ENCODE results near the gene RPS18. TPM values are rescaled to one million over a fixed set of nuclear protein-coding genes. Genes with fewer than 3 reads are reported as not detected.
A peak's percentile ranks its signal among the peaks of the same experiment; 100 is the strongest.

Gene RPS18
- total RNA-seq, 1 experiment from 2014 or later, result 2,442 TPM

GRCh38 chr6:33316603-33317418 is 44.9 kb downstream of the RPS18 start:
- ChIA-PET POLR2A (ENCODE audit: unreplicated experiment) (interaction anchor here (1.0 to 1.2 kb wide), 2 partner anchors 19 to 45 kb away, joined by 3 to 9 read pairs; partner anchors contain the start of genes RPS18 and VPS52), CTCF (interaction anchor here (0.5 to 0.7 kb wide), 4 partner anchors 47 to 394 kb away, joined by 3 to 9 read pairs (median 8); partner anchors contain the start of gene UQCC2)
- H3K27ac ChIP-seq, result no peak overlapping the region
- BruUV-seq (replicated peaks), result TSS peak; percentile 12
- no peaks in the 10 kb centered on the region for H3K9me2 ChIP-seq (ENCODE audit: insufficient read depth)
- peaks cover 6% of the 10 kb centered on the region; the same call in 1 of the 2 replicates for H4K20me1 ChIP-seq (ENCODE audit: insufficient read depth)
- peak overlapping the region; percentile 46; the same call in 1 of the 2 replicates for H3K4me3 ChIP-seq
- TF ChIP-seq CTCF (conservative IDR thresholded peaks at IDR 0.05), result no peak
- TF ChIP-seq EZH2 (IDR thresholded peaks at IDR 0.05; ENCODE audit: low read depth), result no peak
- no peak overlapping the region for H2AFZ ChIP-seq
- no peaks in the 10 kb centered on the region for H3K9me3 ChIP-seq (ENCODE audit: insufficient read depth, low read depth)
- H3K4me2 ChIP-seq, result peak overlapping the region; percentile 72
- H3K79me2 ChIP-seq (ENCODE audit: low read depth), result peaks cover 54% of the 10 kb centered on the region
- peaks cover 56% of the 10 kb centered on the region for H3F3A ChIP-seq (ENCODE audit: insufficient read depth, low read depth)
- intact Hi-C loops (cut with micrococcal nuclease; ENCODE audit: unreplicated experiment), result loop anchor here (10.0 kb wide), 1 partner anchor 258 kb away; no protein-coding TSS in a partner anchor
- peaks cover 20% of the 10 kb centered on the region; the same call in 1 of the 2 replicates for H3K36me3 ChIP-seq (ENCODE audit: low read depth)
- no peaks in the 10 kb centered on the region for H3K27me3 ChIP-seq (ENCODE audit: insufficient read depth, low read depth)
- DNase-seq, result no peak
- peaks cover 56% of the 10 kb centered on the region for H3K4me1 ChIP-seq (replicated peaks; ENCODE audit: insufficient read depth)

GRCh38 chr6:33317419-33317668 is 45.5 kb downstream of the RPS18 start:
- no peaks in the 10 kb centered on the region for H3K9me3 ChIP-seq (ENCODE audit: insufficient read depth, low read depth)
- H3K36me3 ChIP-seq (ENCODE audit: low read depth), result peaks cover 20% of the 10 kb centered on the region; the same call in 1 of the 2 replicates
- peaks cover 1% of the 10 kb centered on the region; the same call in 1 of the 2 replicates for H4K20me1 ChIP-seq (ENCODE audit: insufficient read depth)
- TF ChIP-seq EZH2 (IDR thresholded peaks at IDR 0.05; ENCODE audit: low read depth), result no peak
- TF ChIP-seq CTCF (conservative IDR thresholded peaks at IDR 0.05), result no peak
- peak overlapping the region; percentile 72; the same call in 1 of the 2 replicates for H3K4me2 ChIP-seq
- H3K79me2 ChIP-seq (ENCODE audit: low read depth), result peaks cover 54% of the 10 kb centered on the region
- ChIA-PET POLR2A (ENCODE audit: unreplicated experiment) (interaction anchor here (0.7 to 1.2 kb wide), 10 partner anchors 18 to 233 kb away, joined by 3 to 25 read pairs (median 8); partner anchors contain the start of genes PFDN6, RGL2, RPS18 and VPS52), CTCF (interaction anchor here (0.5 to 0.7 kb wide), 4 partner anchors 47 to 1127 kb away, joined by 3 to 9 read pairs (median 6); no protein-coding TSS in a partner anchor)
- BruUV-seq (replicated peaks), result no TSS peak
- DNase-seq, result no peak
- intact Hi-C loops (cut with micrococcal nuclease; ENCODE audit: unreplicated experiment), result loop anchor here (10.0 kb wide), 1 partner anchor 257 kb away; no protein-coding TSS in a partner anchor
- H3K4me3 ChIP-seq, result peak overlapping the region; percentile 46; the same call in 1 of the 2 replicates
- H3F3A ChIP-seq (ENCODE audit: insufficient read depth, low read depth), result peaks cover 56% of the 10 kb centered on the region
- peak overlapping the region; percentile 66; the same call in 1 of the 2 replicates for H3K27ac ChIP-seq
- H3K4me1 ChIP-seq (replicated peaks; ENCODE audit: insufficient read depth), result peaks cover 54% of the 10 kb centered on the region
- H3K9me2 ChIP-seq (ENCODE audit: insufficient read depth), result no peaks in the 10 kb centered on the region
- no peak overlapping the region for H2AFZ ChIP-seq
- no peaks in the 10 kb centered on the region for H3K27me3 ChIP-seq (ENCODE audit: insufficient read depth, low read depth)

GRCh38 chr6:33317669-33318425 is 46.0 kb downstream of the RPS18 start, which contains the start of gene ZBTB22:
Gene ZBTB22 (minus strand): TSS chr6:33317744. CDS start chr6:33316916, 828 bp downstream.
- Histone ChIP-seq H3K79me2 (ENCODE audit: low read depth) (peaks cover 55% of the 10 kb centered on the region), H3K4me2 (peak within 1 kb of the TSS; percentile 97), H4K20me1 (ENCODE audit: insufficient read depth) (no peaks in the 10 kb centered on the region), H3K9me2 (ENCODE audit: insufficient read depth) (no peaks in the 10 kb centered on the region), H3K27me3 (ENCODE audit: insufficient read depth, low read depth) (no peaks in the 10 kb centered on the region), H3K4me3 (peak within 1 kb of the TSS; percentile 49), H3K9me3 (ENCODE audit: insufficient read depth, low read depth) (no peaks in the 10 kb centered on the region), H2AFZ (peak within 1 kb of the TSS; percentile 69), H3K27ac (peak within 1 kb of the TSS; percentile 66), H3F3A (ENCODE audit: insufficient read depth, low read depth) (peaks cover 55% of the 10 kb centered on the region), H3K4me1 (replicated peaks; ENCODE audit: insufficient read depth) (peaks cover 51% of the 10 kb centered on the region), H3K36me3 (ENCODE audit: low read depth) (peaks cover 20% of the 10 kb centered on the region; the same call in 1 of the 2 replicates)
- no peak for TF ChIP-seq EZH2 (IDR thresholded peaks at IDR 0.05; ENCODE audit: low read depth)
- ChIA-PET CTCF (interaction anchor here (0.6 to 0.7 kb wide), 3 partner anchors 18 to 1126 kb away, joined by 3 to 6 read pairs (median 4); no protein-coding TSS in a partner anchor), POLR2A (ENCODE audit: unreplicated experiment) (interaction anchor here (0.5 to 1.2 kb wide), 17 partner anchors 17 to 1064 kb away, joined by 3 to 25 read pairs (median 5); partner anchors contain the start of genes PFDN6, RGL2, RPS18 and VPS52)
- BruUV-seq (replicated peaks), result no TSS peak
- intact Hi-C loops (cut with micrococcal nuclease; ENCODE audit: unreplicated experiment), result loop anchor here (10.0 kb wide), 1 partner anchor 257 kb away; no protein-coding TSS in a partner anchor
- peak; percentile 97 to 98 for DNase-seq
